ENCODE data around the gene TMEM115.

DNA sequence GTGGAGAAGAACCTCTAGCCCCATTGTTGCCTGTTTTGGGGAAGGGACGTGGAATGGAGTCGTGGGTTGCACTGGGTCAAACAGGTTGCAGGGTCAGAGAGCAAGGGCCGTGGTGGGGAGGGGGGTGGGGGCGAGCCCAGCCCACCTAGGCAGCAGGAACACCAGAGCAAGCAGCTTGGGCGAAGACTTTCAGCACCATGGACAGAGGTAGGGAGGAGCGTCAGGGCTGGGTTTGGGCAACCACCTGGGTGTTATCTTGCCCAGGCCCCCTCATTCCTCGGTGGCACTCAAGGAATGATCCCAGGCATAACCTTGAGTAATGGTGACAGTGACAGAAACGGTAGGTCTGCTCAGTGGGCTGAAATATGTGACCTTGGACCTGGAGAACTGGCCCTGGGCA, 45.9 kb upstream of the TMEM115 start:
- no peak for TF ChIP-seq POLR2A (IDR thresholded peaks at IDR 0.05)
- TF ChIP-seq, protein P1, sequence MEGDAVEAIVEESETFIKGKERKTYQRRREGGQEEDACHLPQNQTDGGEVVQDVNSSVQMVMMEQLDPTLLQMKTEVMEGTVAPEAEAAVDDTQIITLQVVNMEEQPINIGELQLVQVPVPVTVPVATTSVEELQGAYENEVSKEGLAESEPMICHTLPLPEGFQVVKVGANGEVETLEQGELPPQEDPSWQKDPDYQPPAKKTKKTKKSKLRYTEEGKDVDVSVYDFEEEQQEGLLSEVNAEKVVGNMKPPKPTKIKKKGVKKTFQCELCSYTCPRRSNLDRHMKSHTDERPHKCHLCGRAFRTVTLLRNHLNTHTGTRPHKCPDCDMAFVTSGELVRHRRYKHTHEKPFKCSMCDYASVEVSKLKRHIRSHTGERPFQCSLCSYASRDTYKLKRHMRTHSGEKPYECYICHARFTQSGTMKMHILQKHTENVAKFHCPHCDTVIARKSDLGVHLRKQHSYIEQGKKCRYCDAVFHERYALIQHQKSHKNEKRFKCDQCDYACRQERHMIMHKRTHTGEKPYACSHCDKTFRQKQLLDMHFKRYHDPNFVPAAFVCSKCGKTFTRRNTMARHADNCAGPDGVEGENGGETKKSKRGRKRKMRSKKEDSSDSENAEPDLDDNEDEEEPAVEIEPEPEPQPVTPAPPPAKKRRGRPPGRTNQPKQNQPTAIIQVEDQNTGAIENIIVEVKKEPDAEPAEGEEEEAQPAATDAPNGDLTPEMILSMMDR (IDR thresholded peaks at IDR 0.05): no peak

Measured in tibial nerve (tissue), 3 donors.